ENCODE data around the gene STN1. TPM values are rescaled to one million over a fixed set of nuclear protein-coding genes. Genes with fewer than 3 reads are reported as not detected.

STN1 gene
- polyA plus RNA-seq, 1 experiment: 17.8 TPM

- Histone ChIP-seq H3K4me3 (ENCODE audit: low read depth, low read length) (no peak overlapping the region), H3K36me3 (ENCODE audit: control insufficient read depth, insufficient read depth, low read length) (no peaks in the 10 kb centered on the region), H3K27me3 (ENCODE audit: control insufficient read depth, insufficient read depth, low read length) (no peaks in the 10 kb centered on the region)
- no peak for TF ChIP-seq CTCF (IDR thresholded peaks at IDR 0.05; ENCODE audit: insufficient read depth, low read depth, low read length)
- no peak for DNase-seq (ENCODE audit: low read depth)
- ChIA-PET POLR2A (no interaction called here), CTCF (interaction anchor here (1.7 to 2.0 kb wide), 2 partner anchors 12 to 127 kb away, joined by 5 to 7 read pairs; no protein-coding TSS in a partner anchor)
Measured at GRCh38 chr10:103839872-103840739, 77.9 kb downstream of the STN1 start.

- ChIA-PET CTCF (interaction anchor here (1.7 to 2.0 kb wide), 2 partner anchors 11 to 126 kb away, joined by 5 to 7 read pairs; no protein-coding TSS in a partner anchor), POLR2A (no interaction called here)
- no peak overlapping the region for H3K4me3 ChIP-seq (ENCODE audit: low read depth, low read length)
- no peaks in the 10 kb centered on the region for H3K36me3 ChIP-seq (ENCODE audit: control insufficient read depth, insufficient read depth, low read length)
- no peak for DNase-seq (ENCODE audit: low read depth)
- no peak for TF ChIP-seq CTCF (IDR thresholded peaks at IDR 0.05; ENCODE audit: insufficient read depth, low read depth, low read length)
- H3K27me3 ChIP-seq (ENCODE audit: control insufficient read depth, insufficient read depth, low read length): no peaks in the 10 kb centered on the region
Measured at GRCh38 chr10:103839519-103839871, 78.5 kb downstream of the STN1 start.

- no peak for DNase-seq (ENCODE audit: low read depth)
- H3K4me3 ChIP-seq (ENCODE audit: low read depth, low read length): no peak overlapping the region
- no peaks in the 10 kb centered on the region for H3K27me3 ChIP-seq (ENCODE audit: control insufficient read depth, insufficient read depth, low read length)
- no peaks in the 10 kb centered on the region for H3K36me3 ChIP-seq (ENCODE audit: control insufficient read depth, insufficient read depth, low read length)
- ChIA-PET CTCF (interaction anchor here (1.7 to 2.0 kb wide), 2 partner anchors 11 to 126 kb away, joined by 5 to 7 read pairs; no protein-coding TSS in a partner anchor), POLR2A (no interaction called here)
- TF ChIP-seq CTCF (IDR thresholded peaks at IDR 0.05; ENCODE audit: insufficient read depth, low read depth, low read length): no peak
Measured at GRCh38 chr10:103838862-103839518, 79.0 kb downstream of the STN1 start.

GRCh38 chr10:103838070-103838395 lies 80.0 kb downstream of the STN1 start:
- DNase-seq (ENCODE audit: low read depth): no peak
- ChIA-PET CTCF (interaction anchor here (0.7 to 2.0 kb wide), 4 partner anchors 10 to 125 kb away, joined by 3 to 7 read pairs (median 4); no protein-coding TSS in a partner anchor), POLR2A (no interaction called here)
- no peaks in the 10 kb centered on the region for H3K27me3 ChIP-seq (ENCODE audit: control insufficient read depth, insufficient read depth, low read length)
- H3K36me3 ChIP-seq (ENCODE audit: control insufficient read depth, insufficient read depth, low read length): no peaks in the 10 kb centered on the region
- no peak overlapping the region for H3K4me3 ChIP-seq (ENCODE audit: low read depth, low read length)
- no peak for TF ChIP-seq CTCF (IDR thresholded peaks at IDR 0.05; ENCODE audit: insufficient read depth, low read depth, low read length)

- ChIA-PET POLR2A (no interaction called here), CTCF (interaction anchor here (0.7 to 2.0 kb wide), 4 partner anchors 11 to 125 kb away, joined by 3 to 7 read pairs (median 4); no protein-coding TSS in a partner anchor)
- Histone ChIP-seq H3K36me3 (ENCODE audit: control insufficient read depth, insufficient read depth, low read length) (no peaks in the 10 kb centered on the region), H3K4me3 (ENCODE audit: low read depth, low read length) (no peak overlapping the region), H3K27me3 (ENCODE audit: control insufficient read depth, insufficient read depth, low read length) (no peaks in the 10 kb centered on the region)
- DNase-seq (ENCODE audit: low read depth): no peak
- no peak for TF ChIP-seq CTCF (IDR thresholded peaks at IDR 0.05; ENCODE audit: insufficient read depth, low read depth, low read length)
Measured at GRCh38 chr10:103837370-103838069, 80.5 kb downstream of the STN1 start.
